ENCODE measurements around the gene ITPKC.
"Not testable (repeated sequence)": the region's sequence is repeated elsewhere in the genome, so short reads cannot be mapped to it uniquely, and the experiment has no call there.

The ITPKC gene

GRCh38 chr19:40759352-40759751, 42.4 kb downstream of the ITPKC start:
- no peak for DNase-seq (ENCODE audit: extremely low read depth in 1 of 2, low read depth in 1 of 2)

DNA sequence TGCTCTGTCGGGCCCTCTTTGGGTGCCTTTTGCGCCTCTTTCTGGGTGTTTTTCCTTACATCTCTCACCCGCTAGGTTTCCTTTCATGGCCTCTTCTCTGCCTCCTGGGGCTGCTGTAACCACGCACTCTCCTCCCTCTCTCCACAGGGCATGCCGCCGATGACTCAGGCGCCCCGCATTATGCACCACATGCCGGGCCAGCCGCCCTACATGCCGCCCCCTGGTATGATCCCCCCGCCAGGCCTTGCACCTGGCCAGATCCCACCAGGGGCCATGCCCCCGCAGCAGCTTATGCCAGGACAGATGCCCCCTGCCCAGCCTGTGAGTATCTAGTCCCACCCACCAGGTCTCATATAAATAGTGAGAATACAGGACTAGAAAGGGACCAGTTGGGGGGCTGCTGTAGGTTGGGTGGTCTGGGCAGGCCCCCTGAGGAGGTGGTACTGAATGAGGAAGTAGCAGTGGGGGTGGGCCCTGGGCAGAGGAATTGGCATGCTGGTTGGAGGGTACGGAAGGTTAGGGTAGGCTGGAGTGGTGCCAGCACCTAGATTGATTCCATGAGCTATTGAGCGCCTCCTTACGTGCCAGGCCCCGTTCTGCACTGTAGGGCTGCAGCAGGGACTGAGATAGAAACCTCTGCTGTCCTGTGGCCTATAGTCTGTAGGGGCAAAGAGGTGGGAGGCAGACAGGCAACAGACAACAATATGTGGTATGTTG, 46.0 kb downstream of the ITPKC start:
- DNase-seq (ENCODE audit: extremely low read depth in 1 of 2, low read depth in 1 of 2) = no peak

DNA sequence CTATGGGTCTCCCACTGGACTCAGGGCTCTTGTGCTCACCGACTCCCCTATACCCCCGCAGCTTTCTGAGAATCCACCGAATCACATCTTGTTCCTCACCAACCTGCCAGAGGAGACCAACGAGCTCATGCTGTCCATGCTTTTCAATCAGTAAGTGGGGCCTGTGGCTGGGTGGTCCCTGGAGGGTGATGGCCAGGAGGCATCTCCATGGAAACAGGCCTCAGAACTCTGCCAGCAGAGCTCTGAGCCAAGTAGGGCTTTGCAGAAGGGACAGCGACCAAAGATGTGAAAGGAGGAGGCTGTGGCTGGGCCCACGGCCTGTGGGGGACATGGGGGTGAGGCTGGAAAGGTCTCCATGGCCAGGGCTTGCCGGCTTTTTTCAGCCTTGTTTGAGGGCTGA, 46.6 kb downstream of the ITPKC start:
- no peak for DNase-seq (ENCODE audit: extremely low read depth in 1 of 2, low read depth in 1 of 2)

- peak in 1 of 2 donors; percentile 66 for DNase-seq (ENCODE audit: extremely low read depth in 1 of 2, low read depth in 1 of 2)
Observed at GRCh38 chr19:40763963-40764362, 47.1 kb downstream of the ITPKC start.

GRCh38 chr19:40766385-40766784, 49.5 kb downstream of the ITPKC start:
- DNase-seq (ENCODE audit: extremely low read depth in 1 of 2, low read depth in 1 of 2) = not testable (repeated sequence)

DNA sequence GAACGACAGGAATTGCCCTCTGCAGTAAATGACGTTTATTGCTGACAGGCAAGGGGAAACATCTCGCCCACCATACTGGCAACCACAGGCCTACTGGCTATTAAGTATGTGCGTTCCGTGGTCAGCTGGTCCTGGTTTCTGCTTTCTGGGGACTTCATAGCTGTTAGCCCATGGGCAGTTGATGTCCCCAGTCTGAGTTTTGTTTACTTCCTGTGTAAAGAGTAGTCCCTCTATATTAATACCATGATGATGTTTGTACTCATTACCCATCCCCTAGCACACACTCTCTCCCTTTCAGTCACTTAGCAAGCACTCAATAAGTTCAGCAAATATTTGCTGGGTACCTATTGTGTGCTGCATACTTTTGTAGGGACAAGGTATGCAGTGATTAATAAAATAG, 52.0 kb downstream of the ITPKC start:
- DNase-seq (ENCODE audit: extremely low read depth in 1 of 2, low read depth in 1 of 2) = no peak

DNA sequence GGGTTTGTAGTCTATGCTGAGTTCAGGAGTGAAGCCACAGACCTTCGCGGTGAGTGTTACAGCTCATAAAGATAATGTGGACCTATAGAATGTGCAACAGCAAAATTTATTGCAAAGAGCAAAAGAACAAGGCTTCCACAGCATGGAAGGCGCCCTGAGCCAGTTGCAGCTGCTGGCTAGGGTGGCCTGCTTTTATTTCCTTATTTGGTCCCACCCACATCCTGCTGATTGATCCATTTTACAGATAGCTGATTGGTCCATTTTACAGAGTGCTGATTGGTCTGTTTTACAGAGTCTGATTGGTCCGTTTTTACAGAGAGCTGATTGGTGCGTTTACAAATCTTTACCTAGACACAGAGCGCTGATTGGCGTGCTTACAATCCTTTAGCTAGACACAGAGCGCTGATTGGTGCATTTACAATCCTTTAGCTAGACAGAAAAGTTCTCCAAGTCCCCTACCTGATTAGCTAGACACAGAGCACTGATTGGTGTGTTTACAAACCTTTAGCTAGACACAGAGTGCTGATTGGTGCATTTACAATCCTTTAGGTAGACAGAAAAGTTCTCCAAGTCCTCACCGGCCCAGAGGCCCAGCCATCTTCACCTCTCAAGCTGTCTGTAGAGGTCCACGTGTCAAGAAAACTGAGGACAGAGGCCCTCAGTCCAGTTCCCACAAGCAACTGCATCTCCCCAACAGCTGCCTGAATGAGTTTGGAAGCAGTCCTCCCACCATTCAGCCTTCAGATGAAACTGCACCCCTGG, 54.4 kb downstream of the ITPKC start:
- not testable (repeated sequence) for DNase-seq (ENCODE audit: extremely low read depth in 1 of 2, low read depth in 1 of 2)

DNA sequence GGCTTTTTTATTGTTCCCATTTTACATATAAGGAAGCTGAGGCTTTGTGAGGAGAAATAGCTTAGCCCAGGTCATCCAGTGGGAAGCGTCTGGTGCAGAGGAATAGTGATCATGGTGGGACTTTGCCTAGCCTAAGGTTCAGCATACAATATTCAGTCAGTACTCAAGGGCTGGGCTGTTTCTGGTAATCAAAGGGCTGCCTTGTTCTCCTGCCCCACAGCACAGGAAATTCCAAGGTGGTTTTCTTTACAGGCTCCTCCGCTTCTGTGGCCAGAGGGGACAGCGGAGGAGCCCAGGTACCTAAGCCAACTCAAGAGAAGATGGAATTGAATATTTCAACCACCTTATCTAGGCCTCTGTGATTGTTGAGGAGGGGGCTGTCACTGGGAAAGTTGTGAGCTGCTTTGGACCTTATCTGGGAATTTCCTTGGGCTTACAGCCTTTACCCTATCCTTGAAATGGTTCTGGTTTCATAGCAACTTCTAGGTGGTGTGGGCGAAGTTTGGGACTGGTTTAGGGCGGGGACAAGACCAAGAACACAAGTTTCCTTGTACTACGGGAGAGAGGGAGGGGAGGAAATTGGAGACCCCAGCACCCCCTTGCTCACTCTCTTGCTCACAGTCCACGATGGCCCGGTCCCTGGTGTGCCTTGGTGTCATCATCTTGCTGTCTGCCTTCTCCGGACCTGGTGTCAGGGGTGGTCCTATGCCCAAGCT, 58.2 kb downstream of the ITPKC start, which contains the start of gene MIA:
Gene MIA, plus strand, starts transcription at position 606 of the 716 bp plus-strand sequence. Its CDS starts 22 bp downstream, at position 628.
- no peak for DNase-seq (ENCODE audit: extremely low read depth in 1 of 2, low read depth in 1 of 2)

DNA sequence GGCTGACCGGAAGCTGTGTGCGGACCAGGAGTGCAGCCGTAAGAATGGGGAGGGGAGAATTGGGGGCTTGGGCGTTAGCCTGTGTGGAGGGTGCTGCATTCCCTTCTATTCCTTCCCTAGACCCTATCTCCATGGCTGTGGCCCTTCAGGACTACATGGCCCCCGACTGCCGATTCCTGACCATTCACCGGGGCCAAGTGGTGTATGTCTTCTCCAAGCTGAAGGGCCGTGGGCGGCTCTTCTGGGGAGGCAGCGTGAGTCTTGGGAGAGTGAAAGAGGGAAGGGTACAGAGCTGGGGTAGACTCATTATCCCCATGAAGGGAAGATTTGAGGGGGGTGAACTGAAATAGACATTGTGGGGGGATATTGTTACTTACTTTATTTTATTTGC, 58.7 kb downstream of the ITPKC start:
- no peak for DNase-seq (ENCODE audit: extremely low read depth in 1 of 2, low read depth in 1 of 2)

DNA sequence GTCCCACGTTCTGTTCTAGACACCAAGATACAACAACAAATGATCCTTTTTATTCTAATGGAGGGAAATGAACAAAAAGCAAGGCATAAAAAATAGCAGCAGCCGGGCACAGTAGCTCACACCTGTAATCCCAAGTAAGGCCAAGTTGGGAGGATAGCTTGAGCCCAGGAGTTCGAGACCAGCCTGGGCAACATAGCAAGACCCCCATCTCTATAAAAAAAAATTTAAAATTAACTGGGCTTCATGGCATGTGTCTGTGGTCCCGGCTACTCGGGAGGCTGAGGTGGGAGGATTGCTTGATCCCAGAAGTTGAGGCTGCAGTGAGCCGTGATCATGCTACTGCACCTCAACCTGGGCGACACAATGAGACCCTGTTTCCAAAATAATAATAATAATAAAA, 59.5 kb downstream of the ITPKC start:
- DNase-seq (ENCODE audit: extremely low read depth in 1 of 2, low read depth in 1 of 2) = no peak

GRCh38 chr19:40776932-40777644, 60.2 kb downstream of the ITPKC start:
- DNase-seq (ENCODE audit: extremely low read depth in 1 of 2, low read depth in 1 of 2) = peak; percentile 76 to 88

- no peak for DNase-seq (ENCODE audit: extremely low read depth in 1 of 2, low read depth in 1 of 2)
Observed at GRCh38 chr19:40777645-40777936, 60.7 kb downstream of the ITPKC start.

DNA sequence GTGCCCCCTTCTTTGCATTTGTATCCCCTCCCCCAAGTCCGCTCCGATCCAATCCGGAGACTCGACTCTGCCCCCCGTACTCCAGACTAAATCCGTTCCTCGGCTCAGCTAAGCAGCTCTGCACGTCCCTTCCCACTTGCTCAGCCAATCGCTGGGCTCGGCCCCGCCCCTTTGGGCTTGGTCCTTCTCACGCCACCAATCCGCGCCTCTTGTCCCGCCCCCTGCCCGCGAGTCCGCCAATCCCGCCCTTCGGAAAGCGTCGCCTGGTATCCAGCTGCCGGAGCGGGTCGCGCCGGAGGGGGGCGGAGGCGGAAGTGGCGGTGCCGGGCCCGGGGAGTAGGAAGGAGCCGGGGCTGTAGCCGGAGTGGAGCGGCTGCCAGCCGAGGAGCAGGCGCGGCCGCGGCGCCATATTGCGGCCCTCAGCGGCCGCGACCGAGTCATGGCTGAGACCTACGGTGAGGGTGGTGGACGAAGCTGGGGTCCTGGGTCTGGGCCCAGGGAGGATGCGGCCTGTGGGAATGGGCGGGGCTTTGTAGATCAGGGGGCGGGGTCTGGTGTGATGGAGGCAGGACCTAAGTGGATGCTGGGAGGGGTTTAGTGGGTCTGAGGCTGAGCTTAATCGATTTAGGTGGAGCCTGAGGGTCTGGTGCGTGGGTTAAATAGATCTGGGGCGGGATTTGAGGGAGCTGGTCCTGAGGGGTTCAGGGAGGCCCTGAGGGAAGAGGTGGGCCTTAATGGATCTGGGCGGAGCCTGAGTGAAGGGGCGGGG, 61.2 kb downstream of the ITPKC start, which contains the start of gene RAB4B:
Gene RAB4B, plus strand, starts transcription at position 311 of the 769 bp plus-strand sequence. Its CDS starts 129 bp downstream, at position 440.
- DNase-seq (ENCODE audit: extremely low read depth in 1 of 2, low read depth in 1 of 2) = peak; percentile 100

- no peak for DNase-seq (ENCODE audit: extremely low read depth in 1 of 2, low read depth in 1 of 2)
Observed at GRCh38 chr19:40778706-40779284, 61.9 kb downstream of the ITPKC start.

- no peak for DNase-seq (ENCODE audit: extremely low read depth in 1 of 2, low read depth in 1 of 2)
Observed at GRCh38 chr19:40780582-40780981, 63.7 kb downstream of the ITPKC start.

DNA sequence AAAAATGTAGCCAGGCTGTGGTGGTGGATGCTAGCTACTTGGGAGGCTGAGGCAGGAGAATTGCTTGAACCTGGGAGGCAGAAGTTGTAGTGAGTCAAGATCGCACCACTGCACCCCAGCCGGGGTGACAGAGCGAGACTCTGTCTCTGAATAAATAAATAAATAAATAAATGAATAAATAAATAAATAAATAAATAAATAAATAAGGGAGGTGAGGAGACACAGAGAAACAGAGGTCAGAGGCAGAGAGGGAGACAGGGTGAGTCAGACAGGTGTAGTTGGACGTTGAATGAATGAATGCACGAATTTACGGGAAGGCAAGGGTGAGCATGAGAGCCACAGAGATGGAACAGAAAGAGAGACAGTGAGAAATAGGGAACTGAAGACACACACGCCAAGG, 64.2 kb downstream of the ITPKC start:
- DNase-seq (ENCODE audit: extremely low read depth in 1 of 2, low read depth in 1 of 2) = no peak

DNA sequence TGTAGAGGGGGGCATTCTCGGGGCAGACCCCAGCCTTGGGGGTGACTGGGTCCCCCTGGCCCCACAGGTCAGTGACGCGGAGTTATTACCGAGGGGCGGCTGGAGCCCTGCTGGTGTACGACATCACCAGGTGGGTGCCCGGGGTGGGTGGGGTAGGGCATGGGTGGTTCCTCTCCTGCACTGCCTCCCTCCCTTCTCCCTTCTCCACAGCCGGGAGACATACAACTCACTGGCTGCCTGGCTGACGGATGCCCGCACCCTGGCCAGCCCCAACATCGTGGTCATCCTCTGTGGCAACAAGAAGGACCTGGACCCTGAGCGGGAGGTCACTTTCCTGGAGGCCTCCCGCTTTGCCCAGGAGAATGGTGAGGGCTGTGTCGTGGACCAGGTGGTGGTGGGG, 66.8 kb downstream of the ITPKC start:
- DNase-seq (ENCODE audit: extremely low read depth in 1 of 2, low read depth in 1 of 2) = no peak

GRCh38 chr19:40784146-40784545, 67.2 kb downstream of the ITPKC start:
- not testable (repeated sequence) for DNase-seq (ENCODE audit: extremely low read depth in 1 of 2, low read depth in 1 of 2)

DNA sequence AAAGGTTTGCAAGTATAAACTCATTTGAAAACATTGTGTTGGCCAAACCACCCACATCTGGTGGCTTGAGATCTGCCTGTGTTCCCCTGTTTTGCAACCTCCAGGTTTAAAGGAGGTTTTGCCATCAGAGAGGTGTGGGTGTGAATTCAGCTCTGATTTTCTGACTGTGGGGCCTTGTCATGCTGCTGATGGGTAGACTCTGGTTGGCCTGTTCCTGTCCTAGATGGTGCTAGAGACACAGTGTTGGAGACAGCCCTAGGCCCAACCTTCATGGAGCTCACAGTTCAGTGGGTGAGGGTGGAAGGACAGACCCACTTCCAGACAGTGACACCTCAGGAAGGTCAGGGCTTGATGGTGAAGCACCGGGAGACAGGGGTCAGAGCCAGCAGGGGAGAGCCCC, 68.6 kb downstream of the ITPKC start:
- no peak for DNase-seq (ENCODE audit: extremely low read depth in 1 of 2, low read depth in 1 of 2)
